HG02763 (cell line): ENCODE measurements around the gene FCAR.
"Not testable (repeated sequence)": the region's sequence is repeated elsewhere in the genome, so short reads cannot be mapped to it uniquely, and the experiment has no call there.

Experiments
- ATAC-seq: cut with Tn5 transposase; IDR thresholded peaks from one replicate; pipeline ENCODE4 v1.9.1; 2021; ENCODE audit warnings: mild to moderate bottlenecking, moderate library complexity; ENCODE audit not compliant: unreplicated experiment

The FCAR gene

DNA sequence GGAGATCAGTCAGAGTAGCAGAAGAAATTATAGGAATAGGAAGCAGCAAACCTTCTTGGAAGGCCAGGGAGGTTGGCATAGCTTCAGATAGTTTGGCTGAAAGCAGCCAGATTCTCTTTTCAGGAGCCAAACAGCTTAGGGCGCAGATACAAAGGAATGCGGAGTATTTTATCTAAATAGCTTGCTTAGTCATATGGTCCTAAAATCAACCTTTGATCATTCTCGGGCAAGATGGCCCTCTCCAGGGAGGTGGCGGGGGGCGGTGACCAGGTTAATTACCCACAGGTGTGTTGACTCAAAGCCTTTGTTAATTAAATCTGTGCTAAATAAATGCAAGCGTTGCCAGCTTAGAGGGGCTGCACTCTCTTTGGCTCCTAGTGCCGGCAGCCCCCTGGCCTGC is 19.4 kb downstream of the FCAR start:
- ATAC-seq: no peak

DNA sequence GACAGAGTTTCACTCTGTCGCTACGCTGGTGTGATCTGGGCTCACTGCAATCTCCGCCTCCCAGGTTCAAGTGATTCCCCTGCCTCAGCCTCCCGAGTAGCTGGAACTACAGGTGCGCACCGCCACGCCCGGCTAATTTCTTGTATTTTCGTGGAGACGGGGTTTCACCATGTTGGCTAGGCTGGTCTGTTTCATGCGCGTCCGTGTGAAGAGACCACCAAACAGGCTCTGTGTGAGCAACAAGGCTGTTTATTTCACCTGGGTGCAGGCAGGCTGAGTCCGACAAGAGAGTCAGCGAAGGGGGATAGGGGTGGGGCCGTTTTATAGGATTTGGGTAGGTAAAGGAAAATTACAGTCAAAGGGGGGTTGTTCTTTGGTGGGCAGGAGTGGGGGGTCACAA is 20.1 kb downstream of the FCAR start:
- ATAC-seq: not testable (repeated sequence)

DNA sequence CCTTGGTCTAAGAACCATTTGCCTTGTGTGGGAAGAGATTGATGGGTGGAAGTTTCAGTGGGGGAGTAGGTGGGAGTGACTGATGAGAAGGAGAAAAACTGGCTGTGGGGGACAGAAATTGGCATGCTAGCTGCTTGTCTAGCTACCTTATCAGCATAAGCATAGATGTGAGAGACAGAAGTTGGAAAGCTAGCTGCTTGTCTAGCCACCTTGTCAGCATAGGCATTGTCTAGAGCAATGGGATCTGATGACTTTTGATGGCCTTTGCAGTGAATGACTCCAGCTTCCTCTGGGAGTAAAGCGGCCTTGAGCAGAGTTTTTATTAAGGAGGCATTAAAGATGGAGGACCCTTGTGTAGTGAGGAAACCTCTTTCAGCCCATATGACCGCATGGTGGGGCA is 22.0 kb downstream of the FCAR start:
- no peak for ATAC-seq

DNA sequence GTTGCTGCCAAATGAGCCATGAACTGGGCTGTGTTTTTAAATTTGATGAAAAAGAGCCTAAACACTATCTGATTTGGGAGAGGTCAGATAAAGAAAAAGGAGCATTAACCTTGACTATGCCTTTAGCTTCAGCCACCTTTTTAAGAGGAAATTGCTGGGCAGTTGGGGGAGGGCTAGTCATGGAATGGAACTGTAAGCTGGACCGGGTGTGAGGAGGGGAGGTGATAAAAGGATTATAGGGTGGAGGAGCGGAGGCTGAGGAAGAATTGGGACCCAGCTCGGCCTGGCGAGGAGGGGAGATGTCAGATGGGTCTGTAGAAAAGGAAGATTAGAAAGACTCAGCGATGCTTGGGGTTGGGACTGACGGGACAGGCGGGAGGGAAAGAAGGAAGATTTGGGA is 24.6 kb downstream of the FCAR start:
- not testable (repeated sequence) for ATAC-seq

DNA sequence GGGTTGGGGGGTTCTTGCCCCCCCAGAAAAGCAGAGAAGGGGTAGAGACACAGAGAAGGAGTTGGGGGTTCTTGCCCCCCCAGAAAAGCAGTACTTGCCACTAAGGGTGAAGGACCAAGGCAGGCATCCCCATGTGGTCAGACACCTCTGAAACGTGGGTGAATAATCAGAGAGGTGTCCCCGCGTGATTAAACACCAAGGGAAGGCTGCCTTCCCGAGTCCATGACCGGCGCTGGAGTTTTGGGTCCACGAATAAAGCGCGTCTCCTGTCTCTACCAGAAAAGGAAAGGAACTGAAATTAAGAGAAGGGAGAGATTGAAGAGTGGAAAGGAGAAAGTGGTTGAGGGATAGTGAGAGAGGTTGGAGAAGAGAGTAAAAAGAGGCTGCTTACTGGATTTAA is 25.6 kb downstream of the FCAR start:
- ATAC-seq: not testable (repeated sequence)

DNA sequence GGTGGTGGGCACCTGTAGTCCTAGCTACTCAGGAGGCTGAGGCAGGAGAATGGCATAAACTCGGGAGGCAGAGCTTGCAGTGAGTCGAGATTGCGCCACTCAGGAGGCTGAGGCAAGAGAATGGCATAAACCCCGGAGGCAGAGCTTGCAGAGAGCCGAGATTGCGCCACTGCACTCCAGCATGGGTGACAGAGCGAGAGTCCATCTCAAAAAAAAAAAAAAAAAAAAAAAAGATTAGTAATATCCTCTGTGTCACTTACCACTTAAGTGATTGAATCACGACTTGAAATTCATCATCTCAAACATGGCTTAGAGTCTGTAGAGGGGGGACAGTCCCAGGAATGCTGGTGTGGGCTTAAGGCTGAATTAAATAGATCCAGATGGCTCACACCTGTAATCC is 27.1 kb downstream of the FCAR start:
- ATAC-seq: not testable (repeated sequence)

DNA sequence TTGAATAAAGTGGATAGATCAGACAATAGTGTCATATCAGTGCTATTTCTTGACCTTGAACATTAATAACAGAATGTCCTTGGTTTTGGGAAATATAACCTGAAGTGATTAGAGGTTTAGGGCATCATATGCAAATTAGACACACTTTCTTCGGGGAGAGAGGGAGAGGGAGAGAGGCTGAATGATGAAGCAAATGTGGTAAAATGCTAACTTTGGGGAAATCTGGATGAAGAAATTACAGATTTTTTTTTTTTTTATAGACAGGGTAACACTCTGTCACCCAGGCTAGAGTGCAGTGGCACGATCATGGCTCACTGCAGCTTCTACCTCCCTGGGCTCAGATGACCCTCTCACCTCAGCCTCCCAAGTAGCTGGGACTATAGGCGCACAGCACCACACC is 28.0 kb downstream of the FCAR start:
- no peak for ATAC-seq

DNA sequence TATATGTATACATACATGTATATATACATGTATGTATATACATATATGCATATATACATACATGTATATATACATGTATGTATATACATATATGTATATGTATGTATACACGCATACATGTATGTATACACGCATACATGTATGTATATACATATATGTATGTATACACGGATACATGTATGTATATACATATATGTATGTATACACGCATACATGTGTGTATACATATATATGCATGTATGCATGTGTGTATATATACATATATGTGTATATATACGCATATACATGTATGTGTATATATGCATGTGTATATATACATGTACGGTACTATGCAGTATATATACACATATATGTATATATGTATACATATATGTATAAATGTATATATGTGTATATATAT is 29.3 kb downstream of the FCAR start:
- ATAC-seq: no peak

DNA sequence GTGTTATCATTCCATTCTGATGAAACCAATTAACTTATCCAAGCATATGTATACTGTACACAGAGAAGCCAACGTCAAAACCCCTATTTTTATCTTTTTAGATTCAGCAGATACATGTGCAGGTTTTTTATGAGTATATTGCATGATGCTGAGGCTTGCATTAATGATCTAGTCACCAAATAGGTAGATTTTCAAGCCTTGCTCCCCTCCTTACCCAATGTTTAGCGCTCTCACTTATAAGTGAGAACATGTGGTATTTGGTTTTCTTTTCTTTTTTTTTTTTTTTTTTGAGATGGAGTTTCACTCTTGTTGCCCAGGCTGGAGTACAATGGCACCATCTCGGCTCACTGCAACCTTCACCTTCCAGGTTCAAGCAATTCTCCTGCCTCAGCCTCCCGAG is 30.2 kb downstream of the FCAR start:
- not testable (repeated sequence) for ATAC-seq

DNA sequence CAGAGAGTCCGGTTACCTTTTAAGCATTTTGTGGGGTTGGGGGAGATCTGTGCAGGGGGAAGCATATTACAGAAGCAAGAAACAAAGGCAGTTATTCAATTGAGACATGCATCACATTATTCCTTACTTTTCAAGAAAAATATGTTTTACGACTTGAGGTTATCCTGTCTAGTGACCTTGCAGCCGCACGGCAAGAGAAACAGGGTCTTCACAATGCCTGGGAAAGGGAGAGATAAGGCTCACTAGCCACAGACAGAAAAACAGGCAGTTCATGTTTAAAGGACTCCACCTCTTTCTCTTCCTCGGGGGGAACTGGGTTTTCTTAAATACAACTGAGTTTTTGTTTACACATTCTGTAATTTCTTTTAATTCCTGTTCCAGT is 31.4 kb downstream of the FCAR start:
- no peak for ATAC-seq

DNA sequence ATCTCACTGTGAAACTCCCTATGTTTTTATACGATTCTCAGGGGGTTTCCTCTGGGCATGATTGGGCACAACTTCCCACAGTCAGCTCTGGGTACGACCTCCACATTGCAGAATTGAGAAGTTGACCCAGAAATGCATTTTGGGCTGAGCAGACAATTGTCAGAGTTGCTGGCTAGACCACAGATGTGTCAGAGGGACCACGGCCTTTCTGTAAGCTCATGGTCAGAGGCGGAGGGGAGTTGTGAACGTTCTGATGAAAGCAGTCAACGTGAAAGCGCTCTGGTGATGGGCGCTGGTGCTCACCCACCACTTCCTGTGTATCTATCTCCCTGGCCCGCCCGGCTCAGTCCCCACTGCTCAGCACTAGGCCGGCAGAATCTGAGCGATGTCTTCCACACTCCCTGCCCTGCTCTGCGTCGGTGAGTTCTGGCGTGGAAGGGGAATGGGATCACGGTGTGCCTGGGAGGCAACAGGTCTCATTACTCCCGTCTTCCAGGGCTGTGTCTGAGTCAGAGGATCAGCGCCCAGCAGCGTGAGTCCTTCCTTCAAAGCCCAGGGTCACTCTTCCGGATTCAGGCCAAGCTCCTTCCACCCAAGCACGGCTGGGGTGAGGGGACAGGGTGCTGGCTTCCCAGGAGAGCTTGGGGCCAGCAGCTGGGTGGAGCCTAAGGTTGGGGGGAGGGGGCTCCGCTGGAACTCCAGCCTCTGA is 31.9 kb downstream of the FCAR start, which contains the start of gene NCR1:
TSS of gene NCR1 (plus strand) at position 346 of the 709 bp plus-strand sequence. CDS start at position 386, 40 bp downstream.
- ATAC-seq: no peak

DNA sequence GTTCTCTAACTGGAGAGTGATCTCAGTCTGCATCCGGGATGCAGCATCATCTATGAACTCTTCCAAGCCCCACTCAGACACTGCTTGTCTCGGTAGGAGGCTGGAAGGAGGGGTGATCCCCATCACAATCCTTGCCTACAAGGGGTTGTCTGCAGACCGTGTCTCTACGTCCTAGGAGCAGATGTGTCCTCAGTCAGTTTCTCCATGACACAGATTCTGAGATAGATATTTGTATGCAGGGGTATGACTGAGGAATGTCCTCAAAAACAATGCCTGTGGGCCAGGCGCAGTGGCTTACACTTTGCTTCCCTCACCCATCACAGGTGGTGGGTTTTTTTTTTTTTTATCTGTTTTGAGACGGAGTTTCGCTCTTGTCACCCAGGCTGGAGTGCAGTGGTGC is 32.8 kb downstream of the FCAR start:
- no peak for ATAC-seq

DNA sequence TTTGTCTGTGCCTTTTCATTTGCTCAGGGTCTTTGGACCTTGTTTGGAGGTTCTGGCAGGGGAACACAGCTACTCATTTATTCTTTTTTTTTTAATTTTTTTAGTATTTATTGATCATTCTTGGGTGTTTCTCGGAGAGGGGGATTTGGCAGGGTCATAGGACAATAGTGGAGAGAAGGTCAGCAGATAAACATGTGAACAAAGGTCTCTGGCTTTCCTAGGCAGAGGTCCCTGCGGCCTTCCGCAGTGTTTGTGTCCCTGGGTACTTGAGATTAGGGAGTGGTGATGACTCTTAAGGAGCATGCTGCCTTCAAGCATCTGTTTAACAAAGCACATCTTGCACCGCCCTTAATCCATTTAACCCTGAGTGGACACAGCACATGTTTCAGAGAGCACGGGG is 33.9 kb downstream of the FCAR start:
- not testable (repeated sequence) for ATAC-seq

DNA sequence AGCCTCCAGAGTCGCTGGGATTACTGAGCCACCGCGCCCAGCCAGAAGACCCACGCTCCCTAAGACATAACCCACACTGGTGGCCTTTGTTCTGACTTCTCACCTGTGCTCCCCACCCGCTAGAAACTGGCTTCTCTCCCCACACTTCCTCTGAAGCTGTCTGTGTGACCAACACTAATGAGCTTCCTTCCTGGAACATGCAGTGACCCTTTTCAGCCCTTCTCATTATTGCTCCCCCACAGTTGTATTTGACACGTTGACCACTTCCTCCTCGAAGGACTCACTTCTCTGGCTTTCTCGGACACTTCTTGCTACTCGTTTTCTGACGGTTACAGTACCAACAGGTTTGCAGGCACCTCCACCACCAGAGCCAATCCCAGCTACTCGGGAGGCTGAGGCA is 42.8 kb downstream of the FCAR start:
- ATAC-seq: no peak

DNA sequence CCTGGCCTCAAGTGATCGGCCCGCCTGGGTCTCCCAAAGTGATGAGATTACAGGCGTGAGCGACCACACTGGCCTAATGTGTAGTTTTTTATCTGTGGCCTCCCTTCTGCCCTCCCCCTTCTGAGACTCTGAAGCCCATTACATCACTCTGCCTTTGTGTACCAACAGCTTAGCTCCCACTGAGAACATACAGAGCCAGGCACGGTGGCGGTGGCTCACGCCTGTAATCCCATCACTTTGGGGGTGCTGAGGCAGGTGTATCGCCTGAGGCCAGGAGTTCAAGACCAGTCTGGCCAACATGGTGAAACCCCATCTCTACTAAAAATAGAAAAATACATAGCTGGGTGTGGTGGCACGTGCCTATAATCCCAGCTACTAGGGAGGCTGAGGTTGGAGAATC is 44.5 kb downstream of the FCAR start:
- no peak for ATAC-seq

DNA sequence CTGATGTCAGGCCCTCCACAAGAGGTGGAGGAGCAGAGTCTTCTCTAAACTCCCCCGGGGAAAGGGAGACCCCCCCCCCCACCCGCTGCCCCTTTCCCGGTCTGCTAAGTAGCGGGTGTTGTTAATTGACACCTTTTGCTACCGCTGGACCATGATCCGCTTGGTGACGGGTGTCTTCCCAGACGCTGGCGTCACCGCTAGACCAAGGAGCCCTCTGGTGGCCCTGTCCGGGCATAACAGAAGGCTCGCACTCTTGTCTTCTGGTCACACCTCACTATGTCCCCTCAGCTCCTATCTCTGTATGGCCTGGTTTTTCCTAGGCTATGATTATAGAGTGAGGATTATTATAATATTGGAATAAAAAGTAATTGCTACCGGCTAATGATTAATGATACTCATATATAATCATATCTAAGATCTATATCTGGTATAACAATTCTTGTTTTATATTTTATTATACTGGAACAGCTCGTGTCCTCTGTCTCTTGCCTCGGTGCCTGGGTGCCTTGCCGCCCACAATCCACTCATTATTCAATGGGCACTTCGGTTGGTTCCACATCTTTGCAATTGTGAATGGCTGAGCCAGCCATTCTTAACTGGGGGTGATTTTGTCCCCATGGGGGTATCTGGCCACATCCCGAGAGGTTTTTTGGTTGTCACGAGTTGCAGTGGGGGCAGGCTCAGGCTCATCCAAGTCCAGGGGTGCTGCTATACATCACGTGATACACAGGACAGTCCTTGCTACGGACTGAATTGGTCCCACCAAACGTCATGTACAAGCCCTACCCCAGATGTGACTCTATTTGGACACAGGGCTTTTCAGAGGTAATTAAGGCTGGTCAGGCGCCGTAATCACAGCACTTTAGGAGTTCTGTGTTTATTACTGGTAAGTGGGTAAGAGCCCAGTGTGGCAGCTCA is 45.9 kb downstream of the FCAR start:
- ATAC-seq: not testable (repeated sequence)

DNA sequence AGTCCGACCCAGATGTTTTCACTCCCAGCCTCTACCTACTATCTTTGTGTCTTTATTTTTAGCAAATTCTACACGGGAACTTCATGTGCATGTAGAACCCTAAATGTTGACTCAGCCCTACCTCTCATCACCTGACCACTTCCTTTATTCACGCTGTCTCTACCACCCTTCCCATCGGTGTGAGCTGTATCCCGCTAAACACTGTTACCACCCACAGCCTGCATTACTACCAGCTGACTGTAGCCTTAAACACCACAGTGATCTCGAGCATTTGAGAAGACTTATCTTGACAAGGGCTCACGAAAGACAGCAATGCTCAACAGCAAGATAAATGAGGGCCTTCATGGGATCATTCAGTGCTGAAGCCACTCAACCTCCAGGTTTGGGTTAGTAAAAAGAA is 47.0 kb downstream of the FCAR start:
- no peak for ATAC-seq

DNA sequence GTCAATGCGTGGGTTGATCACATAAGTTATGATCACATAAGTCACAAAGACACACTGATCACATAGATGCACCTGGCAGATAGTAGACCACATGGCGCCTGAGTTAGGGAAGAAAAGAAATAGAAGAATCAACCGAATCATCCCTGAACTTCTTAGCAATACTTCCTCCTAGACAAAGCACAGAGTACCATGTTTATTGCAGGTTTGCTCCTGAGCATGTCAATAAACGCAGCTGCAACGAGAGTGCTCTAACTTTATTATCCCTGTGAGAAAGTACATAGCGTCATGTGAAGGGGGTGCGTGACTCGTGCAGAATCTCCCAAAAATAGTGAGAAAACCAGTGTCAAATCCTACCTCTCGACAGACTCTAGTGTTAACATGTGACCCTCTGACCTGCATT is 49.2 kb downstream of the FCAR start:
- no peak for ATAC-seq

DNA sequence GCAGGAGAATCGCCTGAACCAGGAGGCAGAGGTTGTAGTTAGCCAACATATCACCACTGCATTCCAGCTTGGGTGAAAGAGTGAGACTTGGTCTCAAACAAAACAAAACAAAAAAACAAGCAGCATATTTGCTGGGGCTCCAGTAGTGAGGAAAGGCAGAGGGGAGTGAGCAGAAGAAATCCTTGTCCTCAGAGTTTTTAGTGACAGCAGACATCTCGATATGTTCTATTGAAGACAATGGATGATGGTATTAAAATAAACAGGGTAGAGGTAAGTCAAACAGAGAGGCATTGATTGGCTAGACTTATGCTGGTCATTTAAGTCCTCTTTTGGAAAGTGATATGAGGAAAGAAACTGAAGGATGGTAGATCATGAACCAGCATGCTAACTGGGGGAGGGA is 54.3 kb downstream of the FCAR start:
- no peak for ATAC-seq

DNA sequence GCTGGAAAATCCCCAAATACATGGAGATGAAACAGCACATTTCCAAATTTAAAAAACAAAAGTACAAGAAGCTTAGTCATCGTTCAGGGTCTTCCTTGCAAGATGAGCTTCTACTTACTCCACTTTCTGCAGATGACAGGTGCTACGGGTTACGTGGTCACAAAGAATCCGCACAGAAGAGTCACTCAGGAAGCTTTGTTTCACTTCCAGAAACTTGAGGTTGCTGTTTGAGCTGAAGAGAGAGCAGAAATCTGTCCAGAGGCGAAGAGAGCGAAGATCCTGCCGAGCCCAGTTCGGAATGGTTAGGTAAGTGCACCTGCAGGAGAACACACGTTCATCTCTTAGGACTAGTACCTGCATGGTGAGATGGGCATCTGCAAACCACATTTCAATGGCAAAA is 63.9 kb downstream of the FCAR start:
- ATAC-seq: no peak

DNA sequence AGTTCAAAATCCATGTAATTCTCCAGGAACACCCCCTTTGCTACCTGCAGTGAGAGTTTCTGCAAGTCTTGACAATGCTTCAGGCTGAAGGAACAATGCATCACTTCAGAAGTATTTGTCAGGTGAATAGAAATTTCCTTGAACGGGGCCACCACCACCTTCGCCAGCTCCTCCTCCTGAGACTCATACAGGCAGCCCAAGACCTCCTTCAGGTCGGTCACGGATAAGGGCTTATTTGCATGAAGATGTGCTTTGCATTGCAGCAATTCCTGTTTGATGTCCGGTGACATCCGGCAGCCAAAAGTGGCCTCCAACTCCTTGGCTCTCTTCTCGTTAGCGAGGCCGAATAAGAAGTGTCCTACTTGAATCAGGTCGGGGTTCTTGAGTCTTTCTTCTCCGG is 64.9 kb downstream of the FCAR start:
- ATAC-seq: no peak

DNA sequence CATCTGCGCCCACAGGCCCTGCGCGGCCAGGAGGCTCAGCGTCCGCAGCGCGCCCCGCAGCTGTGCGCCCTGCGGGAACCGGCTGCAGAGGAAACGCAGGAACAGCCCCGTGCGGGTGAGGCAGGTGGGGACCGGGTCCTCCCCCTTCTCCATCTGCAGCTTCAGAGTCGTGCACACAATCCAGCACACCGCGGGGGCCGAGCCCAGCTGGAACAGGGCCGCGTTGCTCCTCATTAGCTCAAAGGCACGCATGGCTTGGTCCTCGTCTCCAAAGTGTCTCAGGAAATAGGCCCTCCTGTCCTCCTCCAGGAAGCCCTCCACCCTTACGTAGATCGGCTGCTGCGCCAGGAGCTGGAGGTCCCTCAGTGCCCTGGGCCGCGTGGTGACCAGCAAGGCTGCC is 65.5 kb downstream of the FCAR start:
- not testable (repeated sequence) for ATAC-seq
